IMR-90 (cell line): Measurements from ENCODE around the gene RNF111. TPM values are rescaled to one million over a fixed set of nuclear protein-coding genes. Genes with fewer than 3 reads are reported as not detected.

Experiments
- ATAC-seq: fragments of 200-7000 bp; cut with Tn5 transposase; 2 replicates; pipeline ENCODE4 v1.9.1; 2020; ENCODE audit warnings: low read depth, mild to moderate bottlenecking, moderate library complexity
- BruUV-seq: library from RNA; stranded (reverse); fragments of 400-500 nt; replicated peaks from 2 replicates; lab custom pipeline; 2021; lab: Mats Ljungman, UMichigan
- CTCF ChIA-PET: fragments of 300-600 bp; formaldehyde crosslinking; extraction: SDS; loops from one replicate; lab custom pipeline; 2021; ENCODE audit warnings: antibody characterized with exemption; lab: Yijun Ruan, JAX
- POLR2A ChIA-PET: fragments of 300-600 bp; sonication (Branson Sonifier 250); formaldehyde crosslinking; loops from one replicate; lab custom pipeline; 2022; ENCODE audit warnings: antibody characterized with exemption; ENCODE audit not compliant: unreplicated experiment; lab: Charles Lee
- DNase-seq: peaks from one replicate; pipeline ENCODE4 v3.0.0; 2013
- H2AFZ ChIP-seq: replicated peaks from 2 replicates; pipeline ENCODE3; 2013; ENCODE audit warnings: low read length, mild to moderate bottlenecking; ENCODE audit not compliant: poor library complexity
- H2AK5ac ChIP-seq: 2 replicates; pipeline ENCODE4 v1.6.1; 2013; ENCODE audit warnings: low read depth, low read length, inconsistent platforms
- H2AK9ac ChIP-seq: replicated peaks from 2 replicates; pipeline ENCODE3; 2013; ENCODE audit warnings: mild to moderate bottlenecking, low read depth, low read length, moderate library complexity; ENCODE audit not compliant: poor library complexity
- H2BK120ac ChIP-seq: 2 replicates; pipeline ENCODE4 v1.6.1; 2013; ENCODE audit warnings: low read depth, low read length, inconsistent platforms
- H2BK15ac ChIP-seq: 3 replicates; pipeline ENCODE4 v1.6.1; 2013; ENCODE audit warnings: low read depth, low read length, inconsistent platforms
- H2BK20ac ChIP-seq: 2 replicates; pipeline ENCODE4 v1.6.1; 2013; ENCODE audit warnings: low read depth, mild to moderate bottlenecking, inconsistent platforms, low read length, moderate library complexity
- H2BK5ac ChIP-seq: 2 replicates; pipeline ENCODE4 v1.6.1; 2013; ENCODE audit warnings: mild to moderate bottlenecking, low read depth, low read length, inconsistent platforms; ENCODE audit not compliant: poor library complexity, severe bottlenecking
- H3K14ac ChIP-seq: replicated peaks from 2 replicates; pipeline ENCODE4 v1.6.1; 2013; ENCODE audit warnings: low read depth, low read length, inconsistent platforms
- H3K18ac ChIP-seq: 2 replicates; pipeline ENCODE4 v1.6.1; 2013; ENCODE audit warnings: low read depth, low read length, control low read depth
- H3K23ac ChIP-seq: 2 replicates; pipeline ENCODE4 v1.6.1; 2013; ENCODE audit warnings: low read depth, low read length, inconsistent platforms
- H3K27ac ChIP-seq: 2 replicates; pipeline ENCODE4 v1.5.1; 2013; ENCODE audit warnings: mild to moderate bottlenecking, control low read depth, low read length; ENCODE audit not compliant: insufficient read depth
- H3K27me3 ChIP-seq: 2 replicates; pipeline ENCODE4 v1.6.1; 2013; ENCODE audit warnings: low read length; ENCODE audit not compliant: control insufficient read depth, insufficient read depth
- H3K36me3 ChIP-seq: 2 replicates; pipeline ENCODE4 v1.6.1; 2013; ENCODE audit warnings: low read length, mixed read lengths; ENCODE audit not compliant: control insufficient read depth, insufficient read depth
- H3K4ac ChIP-seq: 2 replicates; pipeline ENCODE4 v1.6.1; 2013; ENCODE audit warnings: low read depth, low read length, inconsistent platforms
- H3K4me1 ChIP-seq: 2 replicates; pipeline ENCODE4 v1.6.1; 2013; ENCODE audit warnings: low read length, mixed read lengths; ENCODE audit not compliant: control insufficient read depth, insufficient read depth
- H3K4me2 ChIP-seq: 2 replicates; pipeline ENCODE4 v1.6.1; 2013; ENCODE audit warnings: low read depth, mild to moderate bottlenecking, control low read depth, low read length, moderate library complexity
- H3K4me3 ChIP-seq: 2 replicates; pipeline ENCODE4 v1.5.1; 2013; ENCODE audit warnings: low read depth, mild to moderate bottlenecking, control low read depth, low read length, moderate library complexity; ENCODE audit not compliant: insufficient read depth
- H3K56ac ChIP-seq: 2 replicates; pipeline ENCODE4 v1.6.1; 2013; ENCODE audit warnings: low read length, inconsistent platforms; ENCODE audit not compliant: insufficient read depth; ENCODE audit errors: extremely low read depth
- H3K79me1 ChIP-seq, 2 experiments: 2 replicates each; pipeline ENCODE4 v1.6.1; 2013; ENCODE audit warnings: low read length in 2 of 2, inconsistent platforms in 1 of 2, low read depth in 1 of 2
- H3K9ac ChIP-seq: 2 replicates; pipeline ENCODE4 v1.6.1; 2013; ENCODE audit warnings: low read depth, low read length, control low read depth
- H3K9me1 ChIP-seq: 2 replicates; pipeline ENCODE4 v1.6.1; 2013; ENCODE audit warnings: low read length, inconsistent platforms; ENCODE audit not compliant: insufficient read depth
- H3K9me3 ChIP-seq: 2 replicates; pipeline ENCODE4 v1.6.1; 2013; ENCODE audit warnings: low read length; ENCODE audit not compliant: control insufficient read depth, insufficient read depth
- H4K20me1 ChIP-seq: 2 replicates; pipeline ENCODE4 v1.6.1; 2013; ENCODE audit warnings: low read length, inconsistent platforms; ENCODE audit not compliant: insufficient read depth
- H4K5ac ChIP-seq: 2 replicates; pipeline ENCODE4 v1.6.1; 2013; ENCODE audit warnings: mild to moderate bottlenecking, low read depth, low read length, control low read depth
- H4K8ac ChIP-seq, 2 experiments: 2 replicates each; pipeline ENCODE4 v1.6.1; 2013; ENCODE audit warnings: low read depth in 2 of 2, low read length in 2 of 2, control low read depth in 1 of 2, inconsistent platforms in 1 of 2
- H4K91ac ChIP-seq: 2 replicates; pipeline ENCODE4 v1.6.1; 2013; ENCODE audit warnings: low read depth, low read length, inconsistent platforms; ENCODE audit not compliant: insufficient read depth
- RAD21 ChIP-seq: IDR thresholded peaks from 2 replicates; pipeline ENCODE4 v1.6.1; 2012; ENCODE audit warnings: low read length, improper control_type of control experiment
- WGBS, 2 experiments: methylation state at CpG; one replicate each; pipeline versions ENCODE4 v1.1.5 to v1.1.7; 2013; ENCODE audit warnings: missing lambda C conversion rate in 2 of 2; ENCODE audit not compliant: insufficient read length in 1 of 2; ENCODE audit errors: extremely low coverage in 2 of 2; 5-methylcytosine and 5-hydroxymethylcytosine counted together
- dilution Hi-C: fragments of 300-500 bp; cut with HindIII; formaldehyde crosslinking; loops from one replicate; pipeline ENCODE4 v1.14.3; 2018; ENCODE audit warnings: low sequenced_read_pairs; ENCODE audit not compliant: unreplicated experiment
- in situ Hi-C: fragments of 300-500 bp; cut with MboI; formaldehyde crosslinking; loops from 3 replicates; pipeline ENCODE4 v1.14.3; 2019; ENCODE audit warnings: low sequenced_read_pairs, inconsistent platforms, mixed read lengths
- intact Hi-C: fragments of 100-400 bp; cut with micrococcal nuclease; formaldehyde crosslinking; loops from 2 replicates; pipeline ENCODE4 v1.10.0; 2022
- polyA plus RNA-seq, 3 experiments: library from polyadenylated mRNA; depleted of rRNA; stranded (reverse); fragments of >200 nt; gene quantifications; 2 replicates each; pipeline ENCODE4 v1.2.3, GENCODE V29; 2012; ENCODE audit warnings: low replicate concordance in 1 of 3
- total RNA-seq: library from RNA; depleted of rRNA; stranded (reverse); fragments of >200 nt; gene quantifications from 2 replicates; pipeline ENCODE4 v1.2.3, GENCODE V29; 2012

RNF111 gene
- total and polyA plus RNA-seq, 2 of the 4 experiments (the other 2 are of a cell fraction), result 13.5 to 20.1 TPM

DNA sequence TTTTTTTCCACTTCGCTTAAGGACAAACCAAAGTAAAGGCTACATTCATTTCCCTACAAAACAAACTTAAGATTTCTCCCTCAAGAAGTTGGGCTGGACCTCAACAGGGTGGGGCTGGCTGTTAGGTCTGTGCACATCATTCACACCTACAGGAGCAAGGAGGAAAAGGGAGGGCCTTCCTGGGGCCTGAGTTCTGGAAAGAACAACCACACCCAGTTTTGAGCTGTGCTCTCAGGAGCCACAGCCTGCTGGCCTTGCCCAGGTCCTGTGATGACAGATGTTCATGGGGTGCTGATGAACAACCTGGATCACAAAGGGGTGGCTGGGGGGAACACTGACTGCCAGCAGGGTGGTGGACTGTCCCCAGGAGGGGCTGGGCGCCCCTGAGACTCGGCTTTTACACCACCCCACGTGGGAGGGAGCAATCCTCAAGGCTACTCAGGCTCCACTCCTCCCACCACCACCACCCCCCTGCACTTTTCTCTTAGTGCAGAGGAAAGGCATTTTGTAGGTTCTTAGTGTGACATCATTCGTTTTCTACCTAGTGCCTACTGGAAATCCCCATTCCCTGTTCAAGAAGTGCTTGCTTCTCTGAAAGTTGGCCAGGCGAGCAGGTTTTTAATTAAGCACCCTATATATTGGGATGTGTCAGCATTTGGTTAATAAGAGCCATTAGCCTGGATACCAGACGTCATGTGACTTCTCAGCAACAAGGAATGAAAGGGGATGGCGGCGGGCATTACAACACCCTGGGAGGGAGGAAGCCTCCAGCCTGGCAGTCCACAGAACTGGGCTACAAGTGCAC lies 153.2 kb downstream of the RNF111 start:
- Histone ChIP-seq H3K9me3 (no peaks in the 10 kb centered on the region), H3K36me3 (peaks cover 23% of the 10 kb centered on the region), H4K5ac (no peak overlapping the region), H3K27me3 (no peaks in the 10 kb centered on the region), H3K4me3 (no peak overlapping the region), H2BK5ac (no peak overlapping the region), H3K9ac (no peak overlapping the region), H3K79me1 (peaks cover 12 to 26% of the 10 kb centered on the region in 2 experiments; a peak in 3 of 4 replicates), H2BK20ac (no peak overlapping the region), H4K91ac (no peak overlapping the region), H3K56ac (no peak overlapping the region), H3K4me1 (no peaks in the 10 kb centered on the region), H3K18ac (no peak overlapping the region), H3K23ac (no peak overlapping the region), H4K20me1 (no peaks in the 10 kb centered on the region; the same call in 1 of the 2 replicates), H2BK120ac (no peak overlapping the region), H2BK15ac (no peak overlapping the region), H2AK9ac (peak overlapping the region; percentile 61), H3K4me2 (no peak overlapping the region), H3K27ac (no peak overlapping the region), H2AK5ac (no peak overlapping the region), H3K9me1 (peaks cover 6% of the 10 kb centered on the region), H4K8ac (no peak overlapping the region), H3K4ac (no peak overlapping the region), H3K14ac (no peak overlapping the region; the same call in 1 of the 2 replicates), H2AFZ (no peak overlapping the region)
- in situ Hi-C loops, result no loop called here
- dilution Hi-C loops, result no loop called here
- CTCF ChIA-PET, result no interaction called here
- intact Hi-C loops, result no loop called here
- BruUV-seq, result no TSS peak
- DNase-seq (peak; percentile 20), ATAC-seq (no peak; the same call in 1 of the 2 replicates)
- TF ChIP-seq RAD21, result no peak
- POLR2A ChIA-PET, result no interaction called here
- WGBS, 2 experiments, result 80% methylated on average over 1 of the region's 9 CpGs; no CpG with 5 or more reads in 1 of the 2 experiments
